ENCODE measurements around the gene TBC1D28.
"Not testable (repeated sequence)": the region's sequence is repeated elsewhere in the genome, so short reads cannot be mapped to it uniquely, and the experiment has no call there.

TBC1D28 gene

DNA sequence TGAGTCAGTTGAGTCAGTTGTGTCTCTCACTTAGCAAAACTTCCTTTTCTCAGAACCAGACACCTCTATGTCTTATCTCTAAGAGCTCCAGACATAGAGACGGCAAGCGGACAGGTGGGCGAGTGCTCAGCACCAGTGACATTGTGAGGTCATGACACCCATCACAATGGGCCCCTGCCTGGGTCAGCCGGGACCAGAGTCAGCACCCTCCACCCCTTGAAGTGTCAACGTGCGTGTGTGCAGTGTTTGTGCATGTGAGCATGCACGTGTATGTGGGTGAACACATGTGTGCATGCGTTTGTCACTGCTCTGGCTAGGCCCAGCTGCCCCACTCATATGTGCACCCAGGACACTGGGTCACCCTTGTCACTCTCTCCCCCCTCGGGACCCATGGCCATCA lies at the start of gene TBC1D28:
TBC1D28 (minus strand) TSS at position 101 of the 400 bp plus-strand sequence. CDS start 3,039 bp downstream, outside the sequence.
- DNase-seq (ENCODE audit: low read depth): not testable (repeated sequence)

DNA sequence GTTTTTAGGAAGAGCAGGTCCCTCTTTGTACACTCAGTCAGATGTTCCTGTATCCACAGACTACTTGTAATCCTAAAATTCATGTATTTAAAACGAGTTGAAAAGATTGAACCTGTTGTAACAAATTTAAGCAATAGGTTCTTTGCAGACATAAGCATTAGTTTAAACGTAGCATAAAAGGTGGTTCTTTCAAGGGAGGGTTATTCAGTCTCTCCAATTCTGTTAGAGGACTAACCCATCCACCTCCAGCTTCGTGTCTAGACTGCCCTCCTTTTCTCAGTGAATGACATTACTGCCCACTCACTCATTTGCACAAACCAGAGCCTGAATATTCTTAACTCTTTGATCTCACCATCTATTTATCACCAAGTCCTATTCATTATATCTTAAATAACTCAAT lies 38.5 kb upstream of the TBC1D28 start:
- not testable (repeated sequence) for DNase-seq (ENCODE audit: low read depth)

DNA sequence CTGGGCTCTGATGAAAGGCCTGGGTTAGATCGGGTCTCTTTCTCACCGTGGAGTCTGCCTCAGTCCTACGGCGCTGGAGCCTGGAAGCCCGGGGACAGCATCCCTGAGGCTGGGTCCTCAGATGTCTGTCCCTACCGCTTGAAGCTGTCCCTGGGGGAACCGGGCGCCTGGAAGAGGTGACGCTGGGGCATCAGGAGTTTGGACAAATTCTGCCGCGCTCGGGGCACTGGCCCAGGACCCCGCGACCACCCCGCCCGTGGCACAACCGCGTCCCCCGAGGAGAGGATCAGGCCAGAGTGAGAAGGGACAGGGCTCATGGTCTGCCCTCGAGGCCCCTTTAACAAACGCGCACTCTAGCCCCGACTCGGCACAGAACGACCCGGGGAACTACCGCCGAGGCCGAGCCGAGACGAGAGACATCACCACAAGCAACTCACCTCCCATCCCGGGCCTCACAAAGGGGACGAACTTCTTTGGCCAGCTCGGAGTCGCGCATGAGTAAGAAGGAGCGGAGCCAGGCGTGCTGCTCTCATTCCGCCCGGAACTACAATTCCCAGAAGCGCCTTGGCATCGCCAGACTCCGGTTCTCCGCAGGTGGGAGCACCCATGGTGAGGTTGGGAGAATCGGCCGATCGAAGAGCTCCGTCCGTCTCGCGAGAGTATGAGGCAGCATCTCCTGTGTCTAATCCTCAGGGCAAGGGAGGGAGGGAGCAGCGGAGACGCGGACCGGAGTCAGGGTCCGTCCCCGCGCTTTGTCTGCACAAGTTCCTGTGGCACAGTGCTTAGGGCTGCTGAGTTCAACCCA lies 37.8 kb upstream of the TBC1D28 start, which contains the start of gene FOXO3B:
FOXO3B (minus strand) TSS at position 548 of the 805 bp plus-strand sequence. CDS start 663 bp downstream, outside the sequence.
- DNase-seq (ENCODE audit: low read depth): peak; percentile 90

DNA sequence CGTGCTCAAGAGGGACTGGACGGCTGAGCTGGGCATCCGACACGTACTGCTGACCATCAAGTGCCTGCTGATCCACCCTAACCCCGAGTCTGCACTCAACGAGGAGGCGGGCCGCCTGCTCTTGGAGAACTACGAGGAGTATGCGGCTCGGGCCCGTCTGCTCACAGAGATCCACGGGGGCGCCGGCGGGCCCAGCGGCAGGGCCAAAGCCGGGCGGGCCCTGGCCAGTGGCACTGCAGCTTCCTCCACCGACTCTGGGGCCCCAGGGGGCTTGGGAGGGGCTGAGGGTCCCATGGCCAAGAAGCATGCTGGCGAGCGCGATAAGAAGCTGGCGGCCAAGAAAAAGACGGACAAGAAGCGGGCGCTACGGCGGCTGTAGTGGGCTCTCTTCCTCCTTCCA lies 33.2 kb upstream of the TBC1D28 start:
- not testable (repeated sequence) for DNase-seq (ENCODE audit: low read depth)

DNA sequence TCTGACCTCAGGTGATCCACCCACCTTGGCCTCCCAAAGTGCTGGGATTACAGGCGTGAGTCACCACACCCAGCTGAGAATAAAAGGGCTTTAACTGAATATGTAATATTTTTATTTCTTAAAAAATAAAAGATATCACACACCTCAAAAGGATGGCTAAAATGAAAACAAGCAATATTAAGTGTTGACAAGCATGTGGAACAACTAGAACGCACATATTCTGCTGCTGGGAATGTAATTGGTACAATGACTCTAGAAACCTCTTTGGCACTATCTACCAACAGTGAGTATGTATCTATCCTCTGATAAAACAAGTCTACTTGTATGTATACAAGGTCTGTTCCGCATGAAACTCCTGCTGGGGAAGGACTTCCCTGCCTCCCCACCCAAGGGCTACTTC lies 32.7 kb upstream of the TBC1D28 start:
- DNase-seq (ENCODE audit: low read depth): not testable (repeated sequence)

DNA sequence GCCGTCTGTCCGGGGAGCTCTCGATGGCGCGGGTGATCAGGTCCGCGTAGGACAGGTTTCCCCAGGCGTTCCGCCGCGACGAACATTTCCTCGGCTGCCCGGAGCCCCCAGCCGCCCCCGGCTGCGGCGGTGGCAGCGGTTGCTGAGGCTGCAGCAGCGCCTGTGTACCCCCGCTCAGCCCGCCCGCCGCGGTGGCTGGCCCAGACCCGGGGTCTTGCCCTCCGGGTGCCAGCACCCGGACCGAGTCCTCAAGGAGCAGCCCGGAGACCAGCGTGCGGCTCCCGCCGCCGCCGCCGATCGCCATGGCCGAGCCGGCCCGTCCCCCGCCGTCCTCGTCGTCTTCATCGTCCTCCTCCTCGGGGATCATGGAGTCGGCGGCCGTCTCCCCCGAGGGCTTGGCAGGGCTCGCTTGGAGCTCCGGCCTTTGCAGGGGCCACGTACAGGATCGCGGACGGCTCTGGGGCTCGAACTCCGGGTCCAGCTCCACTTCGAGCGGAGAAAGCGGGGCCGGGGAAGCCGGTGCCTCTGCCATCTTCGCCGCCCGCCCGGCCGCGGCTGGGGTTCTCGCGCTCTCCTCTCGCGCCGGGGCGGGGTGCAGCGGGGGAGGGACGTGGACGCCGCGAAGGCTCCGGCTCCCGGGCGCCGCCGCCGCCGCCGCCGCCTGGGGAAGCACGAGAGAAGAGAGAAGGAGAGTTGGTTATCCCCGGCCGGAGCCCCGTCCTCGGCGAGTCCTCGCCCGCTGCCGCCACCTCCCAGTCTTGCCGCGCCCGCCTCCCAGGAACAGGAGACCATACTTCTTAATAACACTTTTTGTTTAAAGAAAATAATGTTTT lies 28.4 kb upstream of the TBC1D28 start:
- not testable (repeated sequence) for DNase-seq (ENCODE audit: low read depth)

DNA sequence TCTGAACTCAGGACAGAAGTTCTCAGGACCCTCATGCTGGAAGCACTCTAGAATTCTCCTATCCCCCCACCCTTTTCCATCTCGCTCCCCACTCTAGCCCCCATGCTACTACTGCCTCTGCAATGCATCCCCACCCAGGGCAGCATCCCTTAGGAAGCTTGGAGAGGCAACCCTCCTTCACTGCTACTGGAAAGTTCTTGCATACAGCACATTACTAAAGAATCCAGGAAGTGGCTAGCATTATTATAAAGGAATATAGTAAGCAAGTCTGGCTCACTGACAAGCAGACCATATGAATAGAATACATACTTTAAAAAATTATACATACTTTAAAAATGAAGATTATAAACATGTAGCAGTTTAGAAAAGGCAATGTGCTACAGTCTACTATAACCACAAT lies 24.4 kb upstream of the TBC1D28 start:
- DNase-seq (ENCODE audit: low read depth): not testable (repeated sequence)

DNA sequence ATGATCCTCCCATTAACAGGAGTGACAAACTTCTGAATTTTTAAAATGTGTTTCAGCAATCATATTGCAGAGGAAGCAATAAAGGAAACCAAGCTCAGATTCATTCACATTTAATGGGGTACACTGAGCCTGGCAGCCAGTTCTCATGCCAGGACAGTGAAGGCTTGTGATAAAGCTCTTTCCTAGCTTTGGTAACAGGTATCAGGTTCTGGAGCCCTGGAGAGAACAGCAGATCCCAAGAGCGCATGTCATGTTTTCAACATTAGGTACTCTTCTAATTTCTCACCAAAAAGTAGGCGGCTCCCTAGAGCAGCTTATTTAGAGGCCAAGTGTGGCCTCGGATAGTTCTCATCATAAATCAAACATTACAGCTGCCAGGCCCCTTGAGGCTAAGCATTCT lies 23.3 kb upstream of the TBC1D28 start:
- not testable (repeated sequence) for DNase-seq (ENCODE audit: low read depth)

DNA sequence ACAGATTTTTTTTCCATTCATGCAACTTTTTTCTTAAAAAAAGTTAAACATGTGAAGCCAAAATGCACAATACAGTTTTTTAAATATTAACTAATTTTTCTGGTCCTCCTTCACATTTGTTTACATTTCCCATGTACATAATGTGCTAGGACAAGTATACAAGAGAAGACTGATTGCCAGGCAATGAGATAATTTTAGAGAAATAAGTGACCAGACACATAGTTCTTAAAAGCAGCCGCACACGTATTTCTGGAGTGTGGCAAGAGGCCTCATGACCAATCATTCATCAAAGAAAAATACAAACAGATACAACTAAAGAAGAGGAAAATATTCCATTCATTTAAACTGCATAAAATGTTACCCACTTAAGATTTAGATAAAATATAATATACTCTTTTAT lies 22.1 kb upstream of the TBC1D28 start:
- DNase-seq (ENCODE audit: low read depth): not testable (repeated sequence)

DNA sequence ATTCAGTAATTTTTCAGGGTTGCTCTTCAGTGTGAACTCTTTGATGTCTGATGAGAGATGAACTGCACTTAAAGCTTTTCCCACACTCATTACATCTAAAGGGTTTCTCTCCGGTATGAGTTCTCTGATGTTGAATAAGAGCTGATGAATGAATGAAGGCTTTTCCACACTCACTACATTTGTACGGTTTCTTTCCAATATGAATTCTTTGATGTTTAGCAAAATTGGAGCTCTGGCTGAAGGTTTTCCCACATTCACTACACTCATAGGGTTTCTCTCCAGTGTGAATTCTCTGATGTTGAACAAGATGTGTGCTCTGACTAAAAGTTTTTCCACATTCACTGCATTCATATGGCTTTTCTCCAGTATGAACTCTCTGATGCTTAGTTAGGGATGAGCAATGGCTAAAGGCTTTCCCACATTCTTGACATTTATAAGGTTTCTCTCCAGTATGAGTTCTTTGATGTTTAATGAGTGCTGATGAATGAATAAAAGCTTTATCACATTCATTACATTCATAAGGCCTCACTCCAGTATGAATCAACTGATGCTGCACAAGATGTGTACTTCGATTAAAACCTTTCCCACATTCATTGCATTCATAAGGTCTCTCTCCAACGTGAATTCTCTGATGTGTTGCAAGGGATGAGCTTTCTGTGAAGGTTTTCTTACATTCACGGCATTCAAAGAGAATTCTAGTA lies 17.9 kb upstream of the TBC1D28 start:
- not testable (repeated sequence) for DNase-seq (ENCODE audit: low read depth)

DNA sequence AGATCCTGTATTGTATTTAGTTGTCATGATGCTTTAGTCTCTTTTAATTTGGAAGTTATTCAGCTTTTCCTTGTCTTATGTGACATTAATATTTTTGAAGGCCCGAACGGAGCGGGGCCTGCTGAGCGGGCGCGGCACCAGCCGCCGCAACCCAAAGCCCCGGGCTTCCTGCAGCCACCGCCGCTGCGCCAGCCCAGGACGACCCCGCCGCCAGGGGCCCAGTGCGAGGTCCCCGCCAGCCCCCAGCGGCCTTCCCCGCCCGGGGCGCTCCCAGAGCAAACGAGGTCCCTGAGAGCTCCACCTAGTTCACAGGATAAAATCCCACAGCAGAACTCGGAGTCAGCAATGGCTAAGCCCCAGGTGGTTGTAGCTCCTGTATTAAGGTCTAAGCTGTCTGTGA lies 5.9 kb upstream of the TBC1D28 start:
- DNase-seq (ENCODE audit: low read depth): not testable (repeated sequence)

DNA sequence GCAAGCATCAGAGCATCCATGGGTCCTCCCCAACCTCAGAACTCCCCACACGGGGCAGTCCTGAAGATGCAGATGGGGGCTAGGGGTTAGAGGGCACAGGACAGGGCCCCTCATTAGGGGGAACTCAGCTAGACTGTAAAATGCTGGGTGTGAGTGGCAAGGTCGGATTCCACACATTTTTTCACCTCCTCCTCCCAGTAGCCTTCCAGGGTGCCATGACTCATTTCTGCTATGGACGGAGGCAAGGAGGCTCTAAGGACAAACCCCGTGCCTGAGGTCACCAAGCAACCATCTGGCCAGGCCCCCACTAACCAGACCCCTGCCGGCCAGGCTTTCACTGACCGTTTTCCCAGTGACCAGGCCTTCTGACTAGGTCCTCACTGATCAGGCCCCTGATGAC lies 1.1 kb downstream of the TBC1D28 start:
- not testable (repeated sequence) for DNase-seq (ENCODE audit: low read depth)

DNA sequence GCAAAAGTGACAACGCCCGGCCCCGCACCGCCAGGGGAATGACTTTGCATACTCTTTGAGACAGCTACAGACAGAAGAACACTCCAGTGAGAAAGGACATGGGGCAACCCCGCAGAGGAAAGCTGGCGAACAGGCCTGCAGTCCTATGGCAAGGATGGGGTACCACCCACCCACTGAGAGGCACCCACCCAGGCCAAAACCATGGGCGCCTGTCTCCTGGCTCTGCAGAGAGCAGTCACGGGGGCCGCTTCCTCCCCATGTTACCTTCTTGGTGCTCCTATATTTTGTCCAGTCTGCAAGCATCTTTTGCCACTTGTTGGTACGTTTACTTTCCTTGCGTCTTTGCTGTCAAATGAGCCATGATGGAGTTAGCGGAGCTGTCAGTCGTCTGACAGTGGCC lies 5.8 kb downstream of the TBC1D28 start:
- DNase-seq (ENCODE audit: low read depth): not testable (repeated sequence)

DNA sequence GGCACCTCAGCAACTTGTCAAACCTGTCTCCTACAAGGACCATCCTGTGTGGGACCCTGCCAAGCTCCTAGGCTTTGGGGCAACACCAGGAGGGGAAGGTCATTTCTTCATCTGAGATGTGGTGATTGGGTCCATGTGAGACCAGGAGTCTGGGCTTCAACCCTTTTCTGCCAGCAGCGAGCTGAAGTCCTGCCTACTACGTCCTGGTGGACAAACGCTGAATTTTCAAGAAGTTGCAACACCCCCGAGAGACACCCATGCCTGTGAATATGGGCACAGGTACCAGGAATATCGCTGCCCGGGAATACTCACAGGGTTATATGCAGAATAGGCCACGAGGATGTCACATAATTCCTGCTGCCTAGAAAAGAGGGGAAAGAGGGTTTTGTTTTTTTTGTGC lies 8.0 kb downstream of the TBC1D28 start:
- DNase-seq (ENCODE audit: low read depth): not testable (repeated sequence)

DNA sequence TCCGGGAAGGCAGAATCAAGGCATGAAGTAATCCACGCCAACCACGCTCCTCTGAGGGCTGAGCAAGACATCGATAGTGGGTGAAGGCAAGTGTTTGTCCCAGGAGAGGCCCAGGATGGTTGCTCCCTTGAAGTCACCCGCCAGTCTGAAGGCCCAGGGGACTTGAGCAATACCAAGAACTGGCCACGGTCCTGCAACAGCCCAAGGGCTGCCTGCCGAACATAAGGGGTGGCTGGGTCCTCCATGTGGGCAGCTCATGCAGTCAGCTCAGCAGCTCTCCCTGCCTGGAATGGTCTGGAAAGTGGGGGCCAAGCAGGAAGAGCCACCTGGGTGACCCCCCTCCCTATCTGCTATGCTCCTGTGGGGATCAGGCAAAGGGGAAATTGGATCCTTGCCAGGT lies 8.4 kb downstream of the TBC1D28 start:
- not testable (repeated sequence) for DNase-seq (ENCODE audit: low read depth)

DNA sequence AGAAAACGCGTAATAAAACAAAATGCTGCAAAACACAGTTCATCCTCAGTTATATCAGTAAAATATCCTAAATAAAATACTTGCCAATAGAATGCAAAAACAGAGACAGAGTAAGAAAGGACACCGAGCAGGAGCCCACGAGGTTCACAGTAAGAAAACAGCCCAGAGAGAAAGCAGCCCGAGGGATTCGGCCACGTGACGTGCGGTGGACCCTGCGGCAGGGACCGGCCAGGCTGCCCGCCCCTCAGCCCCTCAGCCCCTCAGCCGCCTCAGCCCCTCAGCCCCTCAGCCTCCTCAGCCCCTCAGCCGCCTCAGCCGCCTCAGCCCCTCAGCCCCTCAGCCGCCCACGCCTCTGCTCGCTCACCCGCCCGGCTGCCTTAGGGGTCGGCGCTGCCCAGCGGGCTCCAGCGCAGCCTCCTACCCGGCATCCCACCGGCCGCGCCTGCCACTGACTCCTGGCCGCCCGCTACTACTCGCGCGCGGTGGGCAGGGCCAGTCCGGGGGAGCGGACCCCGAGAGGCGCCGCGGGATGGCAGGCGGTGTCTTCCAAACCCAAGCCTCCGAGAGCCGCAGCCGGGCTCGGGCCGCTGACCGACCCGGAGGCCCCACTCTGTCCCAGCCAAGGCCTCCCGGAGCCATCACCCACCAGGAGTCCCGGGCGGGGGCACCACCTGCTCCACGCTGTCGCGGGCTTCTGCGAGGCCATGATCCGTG lies 9.5 kb downstream of the TBC1D28 start:
- DNase-seq (ENCODE audit: low read depth): not testable (repeated sequence)

DNA sequence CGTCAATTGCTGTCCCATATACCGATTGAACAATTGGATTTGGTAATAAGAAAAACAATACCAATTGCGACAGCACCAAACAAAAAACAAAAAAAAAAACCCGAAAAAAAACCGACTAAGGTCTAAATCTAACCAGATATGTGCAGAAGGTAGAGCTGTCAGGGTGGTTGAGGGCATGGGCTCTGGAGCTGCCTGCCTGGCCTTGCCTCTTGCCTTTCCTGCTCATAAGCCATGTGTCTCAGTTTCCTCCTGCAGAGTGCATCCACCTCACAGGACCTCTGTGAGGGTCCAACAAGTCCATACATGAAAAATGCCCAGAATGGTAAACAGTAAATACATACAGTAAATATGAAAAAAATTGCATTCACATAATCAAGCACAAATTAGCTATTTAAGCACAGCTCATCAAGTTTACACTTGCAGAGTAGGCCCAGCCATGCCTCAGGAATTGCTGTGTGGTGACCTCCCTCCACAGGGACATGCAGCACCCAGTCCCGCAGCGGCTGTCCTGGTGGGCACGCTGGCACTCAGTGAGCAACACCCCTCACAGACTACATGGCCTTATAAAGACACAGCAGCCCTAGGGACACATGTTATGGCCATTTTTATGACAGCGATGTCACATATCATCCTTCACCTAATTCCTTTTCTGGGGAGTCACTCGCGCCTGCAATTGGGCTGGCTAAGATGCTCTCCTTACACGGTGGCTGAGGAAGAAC lies 17.9 kb downstream of the TBC1D28 start:
- DNase-seq (ENCODE audit: low read depth): no peak

DNA sequence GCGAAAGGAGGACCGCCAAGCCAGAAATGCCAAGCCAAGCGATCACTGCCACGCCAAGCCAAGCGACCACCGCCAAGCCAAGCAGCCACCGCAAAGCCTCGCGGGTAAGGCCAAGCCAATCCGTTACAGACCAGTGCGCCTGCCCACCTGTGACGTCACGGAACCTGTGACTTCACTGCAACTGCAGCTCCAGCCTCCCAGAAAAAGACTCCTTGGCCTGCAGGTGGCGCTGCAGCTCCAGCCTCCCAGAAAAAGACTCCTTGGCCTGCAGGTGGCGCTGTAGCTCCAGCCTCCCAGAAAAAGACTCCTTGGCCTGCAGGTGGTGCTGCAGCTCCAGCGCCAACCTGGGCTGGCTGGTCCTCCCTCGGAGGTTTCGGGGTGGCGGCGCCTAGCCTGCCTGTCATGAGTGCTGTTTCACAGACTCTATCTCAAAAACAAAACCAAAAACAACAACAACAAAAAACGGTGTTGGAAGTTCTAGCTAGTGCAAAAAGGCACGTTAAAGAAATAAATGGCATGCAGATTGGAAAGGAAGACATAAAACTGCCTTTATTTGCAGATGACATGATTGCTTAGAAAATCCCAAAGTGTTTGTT lies 18.6 kb downstream of the TBC1D28 start:
- DNase-seq (ENCODE audit: low read depth): peak; percentile 71

DNA sequence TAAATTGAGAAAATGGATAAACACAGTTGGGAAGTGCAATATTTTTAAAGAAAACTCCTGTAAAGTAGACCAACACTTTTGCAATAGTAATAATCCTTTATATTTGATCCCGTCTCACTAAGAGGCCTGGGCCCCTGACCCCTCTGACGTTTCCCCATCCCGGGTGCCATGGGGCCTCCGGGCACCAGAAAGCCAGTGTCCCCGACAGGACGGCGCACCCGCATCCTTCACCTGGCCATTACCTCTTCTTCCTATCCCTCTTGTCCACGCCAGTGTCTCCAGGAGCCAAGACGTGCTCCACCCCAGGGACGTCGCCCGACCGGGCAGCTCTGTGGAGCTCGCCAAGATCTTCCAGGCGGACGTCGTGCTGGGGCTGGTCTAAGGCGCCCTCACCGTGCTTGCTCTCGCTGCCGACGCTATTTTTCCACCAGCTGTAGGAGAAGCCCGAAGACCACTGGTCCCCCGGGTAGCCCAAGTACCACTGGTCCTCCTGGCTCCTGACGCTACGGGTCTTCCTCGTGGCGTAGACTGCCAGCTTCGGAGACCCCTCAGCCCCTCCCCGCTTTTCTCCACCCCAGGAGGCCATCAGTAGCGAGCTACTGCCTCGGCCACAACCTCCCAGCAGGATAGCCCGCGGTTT lies 19.2 kb downstream of the TBC1D28 start:
- not testable (repeated sequence) for DNase-seq (ENCODE audit: low read depth)

DNA sequence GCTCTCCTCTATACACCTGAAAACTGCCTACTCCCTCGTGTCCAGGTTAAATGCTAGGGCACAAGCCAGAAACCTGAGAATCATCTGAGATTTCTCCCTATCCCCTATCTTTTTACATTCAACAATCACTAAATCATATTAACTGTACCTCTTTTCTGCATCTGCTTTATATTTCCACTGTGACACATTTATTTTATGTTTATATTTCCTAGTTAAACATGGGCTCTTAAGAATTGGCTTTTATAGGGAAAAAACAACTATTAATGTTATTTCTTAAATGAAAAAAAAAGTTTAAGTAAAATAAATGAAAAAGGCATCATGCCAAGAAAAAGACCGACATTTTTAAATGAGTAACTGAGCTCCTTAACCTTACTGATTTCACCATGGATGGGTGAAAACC lies 26.6 kb downstream of the TBC1D28 start:
- not testable (repeated sequence) for DNase-seq (ENCODE audit: low read depth)

All from stromal cell of bone marrow (primary cell).